ENCODE data around the gene PTPRN2. TPM values are rescaled to one million over a fixed set of nuclear protein-coding genes. Genes with fewer than 3 reads are reported as not detected.

The PTPRN2 gene
- total and polyA plus RNA-seq, 2 donors (not counting 3 experiments of a cell fraction or from before 2014, with no cell fraction given) = 0.62 to 0.88 TPM

GRCh38 chr7:157928808-157929425 lies 658.7 kb downstream of the PTPRN2 start:
- Histone ChIP-seq H3K4me2 (ENCODE audit: insufficient read depth, low read length) (no peak overlapping the region), H3K9me1 (replicated peaks; ENCODE audit: control insufficient read depth, extremely low read depth, insufficient read depth, low read length) (no peaks in the 10 kb centered on the region), H4K20me1 (replicated peaks; ENCODE audit: control insufficient read depth, extremely low read depth, insufficient read depth, low read length) (no peaks in the 10 kb centered on the region), H3K9me3 (replicated peaks; ENCODE audit: control insufficient read depth, insufficient read depth, low read length) (peaks cover 17% of the 10 kb centered on the region), H3K4me3 (replicated peaks in 1 of 3; ENCODE audit: insufficient read depth in 1 of 3, low read depth in 1 of 3, low read length in 3 of 3) (no peak overlapping the region), H3K4me1 (ENCODE audit: control insufficient read depth, extremely low read depth, insufficient read depth, low read length) (no peaks in the 10 kb centered on the region), H3K9ac (replicated peaks; ENCODE audit: extremely low read depth, insufficient read depth, low read length) (no peak overlapping the region), H3K27ac (ENCODE audit: insufficient read depth, low read depth, low read length) (no peak overlapping the region), H3K79me2 (ENCODE audit: control insufficient read depth, insufficient read depth, low read length) (no peaks in the 10 kb centered on the region), H3K36me3 (ENCODE audit: control insufficient read depth in 2 of 2, extremely low read depth in 1 of 2, insufficient read depth in 2 of 2, low read length in 2 of 2) (no peaks in the 10 kb centered on the region), H3K27me3 (ENCODE audit: control insufficient read depth in 2 of 2, insufficient read depth in 2 of 2, low read length in 2 of 2) (no peaks in the 10 kb centered on the region), H2AFZ (ENCODE audit: low read depth, low read length) (no peak overlapping the region)
- no TSS peak for BruUV-seq (replicated peaks)
- intact Hi-C loops (cut with micrococcal nuclease) (no loop called here), dilution Hi-C loops (cut with MboI; ENCODE audit: extremely low pct_ligation_motif_present, low sequenced_read_pairs) (no loop called here)
- TF ChIP-seq FOS (IDR thresholded peaks at IDR 0.05; ENCODE audit: borderline replicate concordance, insufficient read depth, low read length) = no peak
- no peak for TF ChIP-seq GATA2 (IDR thresholded peaks at IDR 0.05; ENCODE audit: insufficient read depth, insufficient read length, low read depth, low read length)
- no peak for TF ChIP-seq JUN (IDR thresholded peaks at IDR 0.05; ENCODE audit: borderline replicate concordance, insufficient read depth, insufficient read length, low read depth)
- no peak for TF ChIP-seq POLR2AphosphoS5 (IDR thresholded peaks at IDR 0.05; ENCODE audit: insufficient read depth, low read depth, low read length)
- TF ChIP-seq CTCF (IDR thresholded peaks at IDR 0.05; ENCODE audit: extremely low read depth in 1 of 2, insufficient read depth in 1 of 2, low read depth in 1 of 2, low read length in 2 of 2) = no peak
- no peak for TF ChIP-seq MYC (IDR thresholded peaks at IDR 0.05; ENCODE audit: low read depth, low read length)
- TF ChIP-seq POLR2A (IDR thresholded peaks at IDR 0.05; ENCODE audit: low read depth, low read length) = no peak
- TF ChIP-seq, protein P1, sequence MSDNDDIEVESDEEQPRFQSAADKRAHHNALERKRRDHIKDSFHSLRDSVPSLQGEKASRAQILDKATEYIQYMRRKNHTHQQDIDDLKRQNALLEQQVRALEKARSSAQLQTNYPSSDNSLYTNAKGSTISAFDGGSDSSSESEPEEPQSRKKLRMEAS (IDR thresholded peaks at IDR 0.05; ENCODE audit: insufficient read depth, insufficient read length) = no peak
- no peak for TF ChIP-seq EZH2 (IDR thresholded peaks at IDR 0.05; ENCODE audit: borderline replicate concordance, low read depth, low read length, severe bottlenecking)
- no peak for DNase-seq (ENCODE audit: low read depth, low spot score)
- ChIA-PET CTCF (no interaction called here), POLR2A (no interaction called here)
- FAIRE-seq = no peak

Data from endothelial cell of umbilical vein (primary cell).